ENCODE data around the gene GALNS. TPM values are rescaled to one million over a fixed set of nuclear protein-coding genes. Genes with fewer than 3 reads are reported as not detected.
A peak's percentile ranks its signal among the peaks of the same experiment; 100 is the strongest.
"Not testable (repeated sequence)": the region's sequence is repeated elsewhere in the genome, so short reads cannot be mapped to it uniquely, and the experiment has no call there.

GALNS gene, protein sequence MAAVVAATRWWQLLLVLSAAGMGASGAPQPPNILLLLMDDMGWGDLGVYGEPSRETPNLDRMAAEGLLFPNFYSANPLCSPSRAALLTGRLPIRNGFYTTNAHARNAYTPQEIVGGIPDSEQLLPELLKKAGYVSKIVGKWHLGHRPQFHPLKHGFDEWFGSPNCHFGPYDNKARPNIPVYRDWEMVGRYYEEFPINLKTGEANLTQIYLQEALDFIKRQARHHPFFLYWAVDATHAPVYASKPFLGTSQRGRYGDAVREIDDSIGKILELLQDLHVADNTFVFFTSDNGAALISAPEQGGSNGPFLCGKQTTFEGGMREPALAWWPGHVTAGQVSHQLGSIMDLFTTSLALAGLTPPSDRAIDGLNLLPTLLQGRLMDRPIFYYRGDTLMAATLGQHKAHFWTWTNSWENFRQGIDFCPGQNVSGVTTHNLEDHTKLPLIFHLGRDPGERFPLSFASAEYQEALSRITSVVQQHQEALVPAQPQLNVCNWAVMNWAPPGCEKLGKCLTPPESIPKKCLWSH
- polyA plus RNA-seq (ENCODE audit: insufficient read length in 4 of 4): 10 to 100 TPM; 21.3 to 23.4 (median 22.7) TPM

DNA sequence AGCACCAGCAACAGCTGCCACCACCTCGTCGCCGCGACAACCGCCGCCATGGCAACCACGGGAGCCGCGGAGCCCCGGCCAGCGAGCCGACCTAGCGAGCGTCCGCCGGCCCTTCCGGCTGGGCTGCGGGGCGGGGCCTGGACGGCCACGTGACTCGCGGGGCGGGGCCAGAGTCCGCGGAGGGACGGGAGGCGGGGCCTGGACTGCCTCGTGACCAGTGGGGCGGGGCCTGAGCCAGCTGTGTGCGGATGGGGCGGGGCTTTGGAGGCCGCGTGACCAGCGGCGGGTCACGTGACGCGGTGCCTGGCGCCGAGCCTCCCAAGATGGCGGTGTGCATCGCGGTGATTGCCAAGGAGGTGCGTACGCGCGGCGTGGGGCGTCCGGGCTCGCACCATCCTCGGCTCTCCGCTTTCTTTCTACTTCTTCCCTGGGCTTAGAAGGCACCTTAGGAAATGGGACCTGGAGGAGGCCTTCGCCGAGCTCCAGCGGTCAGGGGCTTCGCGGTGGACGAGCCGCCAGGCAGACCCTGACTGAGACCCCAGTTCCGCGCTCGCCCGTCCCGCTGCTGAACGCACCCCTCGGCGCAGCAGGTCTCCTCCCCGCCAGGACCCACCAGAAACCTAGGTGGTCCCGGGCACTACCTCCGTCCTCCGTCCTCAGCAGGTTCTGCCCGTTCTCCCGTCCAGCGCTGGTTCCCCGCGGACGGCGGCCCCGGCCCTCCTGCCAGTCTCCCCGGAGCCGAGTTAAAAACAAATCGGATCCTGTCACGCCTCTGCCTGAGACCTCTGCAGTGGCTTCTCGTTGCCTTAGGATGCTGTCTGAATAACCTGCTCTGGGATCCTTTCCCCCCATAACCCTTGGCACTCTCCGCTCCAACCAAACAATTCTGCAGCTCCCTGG, at the start of gene GALNS, which contains the start of gene TRAPPC2L:
GALNS (minus strand) TSS at position 120 of the 900 bp plus-strand sequence; CDS start at position 50, 70 bp downstream.
TRAPPC2L (plus strand) TSS at position 300 of the 900 bp plus-strand sequence; CDS start at position 324, 24 bp downstream.
- peak; percentile 89 to 95 (median 92) for DNase-seq (ENCODE audit: low read depth in 4 of 4, low spot score in 3 of 4)

DNA sequence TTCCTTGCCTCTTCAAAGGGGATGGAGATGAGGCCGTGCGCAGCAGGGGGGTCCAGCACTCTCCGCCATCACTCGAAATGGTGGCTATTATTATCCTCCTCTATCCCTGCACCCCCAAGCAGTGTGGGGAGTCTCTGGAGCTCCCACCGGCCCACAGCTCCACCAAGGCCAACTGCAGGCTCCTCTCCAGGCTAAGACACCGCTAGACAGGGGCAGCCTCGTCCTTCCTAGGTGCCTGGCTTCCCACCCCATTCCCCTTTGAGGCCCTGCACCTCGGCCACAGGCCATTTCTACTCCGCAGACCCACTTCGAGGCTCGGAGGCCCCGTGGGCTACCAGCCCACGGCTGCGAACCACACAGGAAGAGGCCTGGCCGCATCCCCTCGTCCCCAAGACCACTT, 49.3 kb upstream of the GALNS start:
- DNase-seq (ENCODE audit: low read depth in 4 of 4, low spot score in 3 of 4): no peak

DNA sequence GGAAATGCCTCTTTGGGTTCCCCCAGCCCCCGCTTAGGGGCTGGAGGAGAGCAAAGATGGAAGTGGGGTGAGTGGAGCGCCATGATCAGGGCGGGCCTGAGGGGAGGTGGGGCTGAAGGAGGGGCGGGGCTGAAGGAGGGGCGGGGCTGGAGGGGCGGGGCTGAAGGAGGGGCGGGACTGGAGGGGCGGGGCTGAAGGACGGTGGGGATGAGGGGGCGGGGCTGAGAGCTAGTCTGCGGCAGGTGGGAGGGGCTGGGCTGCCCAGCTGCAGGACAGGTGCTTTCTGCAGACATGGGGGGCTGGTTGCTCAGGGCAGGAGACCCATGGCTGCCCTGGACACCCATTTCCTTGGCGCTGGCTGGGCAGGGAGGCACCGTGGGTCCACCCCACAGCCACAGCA, 48.8 kb upstream of the GALNS start:
- no peak for DNase-seq (ENCODE audit: low read depth in 4 of 4, low spot score in 3 of 4)

DNA sequence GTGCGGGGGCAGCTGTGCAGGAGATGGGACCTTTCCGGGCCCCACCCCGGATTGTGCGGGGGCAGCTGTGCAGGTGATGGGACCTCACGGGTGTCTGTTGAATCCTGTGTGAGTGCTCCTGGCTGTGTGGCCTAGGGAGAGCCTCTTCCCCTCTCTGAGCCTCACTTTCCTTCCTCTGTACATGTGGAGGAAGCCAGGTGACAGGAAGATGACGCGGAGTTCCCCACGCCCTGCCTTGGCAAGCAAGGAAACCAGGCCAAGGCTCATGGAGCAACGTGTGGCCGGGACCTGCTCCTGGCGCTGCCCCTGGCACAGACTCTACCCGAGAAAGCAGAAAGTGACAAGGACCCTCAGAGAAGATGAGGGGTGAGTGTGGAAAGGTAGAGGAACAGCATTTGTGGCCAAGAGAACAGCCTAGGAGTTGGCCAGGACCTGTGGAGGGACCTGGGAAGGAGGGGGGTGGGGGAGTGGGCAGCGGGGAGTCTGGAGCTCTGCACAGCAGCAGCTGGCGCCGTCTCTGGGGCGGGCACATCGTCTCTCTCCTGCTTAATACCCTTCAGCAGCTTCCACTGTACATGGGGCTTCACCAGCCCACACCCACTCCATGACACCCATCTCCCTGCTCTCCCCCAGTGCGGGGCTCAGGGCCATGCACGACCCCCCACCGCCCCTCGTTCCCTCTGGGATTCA, 48.1 kb upstream of the GALNS start:
- DNase-seq (ENCODE audit: low read depth in 4 of 4, low spot score in 3 of 4): no peak

DNA sequence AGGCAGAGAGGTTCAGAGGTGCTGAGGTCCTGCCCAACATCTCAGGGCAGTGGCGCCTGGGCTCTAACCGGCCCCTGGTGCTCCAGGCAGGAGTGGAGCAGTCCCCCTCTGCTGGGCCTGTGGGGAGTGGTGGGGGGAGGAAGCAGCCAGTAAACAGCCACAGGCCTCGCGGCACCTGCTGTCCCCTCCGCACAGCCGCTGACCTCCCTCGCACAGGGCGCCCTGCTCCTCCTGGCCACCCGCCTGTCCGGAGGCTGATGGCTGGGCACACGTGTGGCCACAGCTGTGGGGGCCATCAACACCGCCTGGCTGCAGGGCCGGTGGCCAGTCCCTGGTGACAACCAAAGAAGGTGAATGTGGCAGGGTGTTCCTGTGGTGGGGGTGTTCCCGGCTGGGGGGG, 46.5 kb upstream of the GALNS start:
- DNase-seq (ENCODE audit: low read depth in 4 of 4, low spot score in 3 of 4): no peak

DNA sequence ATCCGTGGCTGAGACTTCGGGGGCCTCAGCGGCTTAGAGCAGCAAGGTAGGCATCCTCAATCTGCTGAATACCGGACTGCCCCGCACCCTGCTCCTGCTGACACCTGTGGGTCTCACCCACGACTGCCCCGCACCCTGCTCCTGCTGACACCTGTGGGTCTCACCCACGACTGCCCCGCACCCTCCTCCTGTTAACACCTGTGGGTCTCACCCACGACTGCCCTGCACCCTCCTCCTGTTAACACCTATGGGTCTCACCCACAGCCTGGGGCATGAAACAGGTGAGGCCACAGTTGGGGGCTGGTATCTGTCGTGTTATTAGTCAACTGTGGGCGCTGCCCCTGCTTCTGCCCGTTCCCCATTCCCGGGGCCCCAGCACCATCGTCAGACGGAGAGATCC, 46.0 kb upstream of the GALNS start:
- DNase-seq (ENCODE audit: low read depth in 4 of 4, low spot score in 3 of 4): no peak

DNA sequence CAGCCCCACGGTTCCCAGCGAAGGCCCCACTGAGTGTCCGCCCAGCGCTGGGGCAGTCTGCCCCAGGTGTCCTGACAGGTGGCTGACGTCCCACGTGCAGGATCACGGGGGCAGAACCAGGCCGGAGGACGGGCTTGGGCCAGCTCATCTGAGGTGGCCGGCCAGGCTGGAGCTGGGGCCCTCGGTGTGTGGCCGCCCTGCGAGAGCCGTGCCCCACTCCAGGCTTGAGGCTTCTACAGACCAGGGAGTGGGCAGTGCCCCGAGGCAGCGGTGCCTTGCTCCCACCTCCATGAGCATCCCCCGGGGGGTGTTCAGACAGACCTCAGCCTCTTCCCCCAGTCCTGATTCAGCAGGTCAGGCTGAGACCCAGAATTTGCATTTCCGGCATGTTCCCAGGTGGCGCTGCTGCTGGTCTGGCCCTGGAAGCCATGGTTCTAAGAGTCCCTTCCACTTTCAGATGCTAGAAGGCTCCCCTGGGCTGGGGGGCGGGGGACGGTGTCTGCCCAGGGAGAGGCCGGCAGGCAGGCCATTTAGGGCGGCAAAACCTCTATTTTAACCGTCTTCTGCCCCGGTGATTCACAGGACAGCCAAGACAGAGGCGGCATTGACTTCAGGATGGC, 45.1 kb upstream of the GALNS start:
- DNase-seq (ENCODE audit: low read depth in 4 of 4, low spot score in 3 of 4): no peak

DNA sequence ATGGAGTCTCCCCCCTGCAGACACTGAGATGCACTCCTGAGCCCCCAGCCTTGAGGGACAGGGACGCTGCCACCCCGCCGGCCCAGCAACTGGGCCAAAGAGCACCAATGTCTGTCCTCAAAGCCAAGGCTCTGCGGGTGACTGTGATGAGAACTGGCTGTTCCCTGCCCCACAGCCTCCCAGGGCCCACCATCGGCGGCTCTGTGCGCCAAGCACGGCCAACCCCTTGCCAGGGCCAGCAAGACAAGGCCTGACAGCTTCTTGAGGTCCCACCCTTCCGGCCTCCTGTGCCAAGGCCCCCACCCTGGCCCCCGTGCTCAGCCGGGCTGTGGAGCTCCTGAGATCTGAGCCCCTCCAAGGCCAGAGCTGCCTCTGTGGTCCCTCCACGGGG, 43.9 kb upstream of the GALNS start:
- DNase-seq (ENCODE audit: low read depth in 4 of 4, low spot score in 3 of 4): no peak

DNA sequence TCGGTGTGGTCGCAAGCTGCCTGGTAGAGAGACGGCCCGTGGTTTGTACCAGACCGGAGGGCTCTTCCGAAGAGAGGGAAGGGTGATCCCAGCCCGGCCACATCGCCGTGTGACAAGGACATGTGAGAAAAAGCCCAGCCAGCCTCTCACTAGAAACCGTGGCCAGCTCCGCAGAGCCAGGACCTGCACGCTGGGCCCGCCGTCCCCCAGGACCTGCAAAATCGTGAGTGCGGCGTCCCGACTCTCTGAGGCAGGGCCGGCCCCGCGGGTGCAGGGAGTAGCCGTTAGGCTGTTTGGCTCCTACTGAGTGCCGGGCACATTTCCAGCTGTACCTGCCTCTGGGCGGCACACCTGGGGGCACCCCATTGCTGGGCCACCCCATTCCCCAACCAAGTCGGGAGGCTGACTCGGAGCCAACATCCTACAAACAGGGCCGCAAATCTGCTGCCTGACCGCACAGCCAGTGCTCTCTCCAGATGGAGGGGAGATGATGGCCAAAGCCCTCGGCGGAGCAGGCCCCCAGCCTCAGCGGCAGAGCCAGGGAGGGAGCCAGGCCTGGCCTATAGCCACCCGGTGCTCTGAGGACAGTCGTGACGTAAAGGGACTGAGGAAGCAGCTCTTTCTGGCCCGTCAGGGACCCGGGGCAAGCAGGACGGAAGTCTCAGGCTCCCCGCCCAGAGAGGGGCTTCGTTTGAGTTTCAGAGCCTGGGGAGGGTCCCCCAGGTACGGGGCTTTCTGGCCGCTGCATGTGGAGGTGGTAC, 43.3 kb upstream of the GALNS start:
- no peak for DNase-seq (ENCODE audit: low read depth in 4 of 4, low spot score in 3 of 4)

DNA sequence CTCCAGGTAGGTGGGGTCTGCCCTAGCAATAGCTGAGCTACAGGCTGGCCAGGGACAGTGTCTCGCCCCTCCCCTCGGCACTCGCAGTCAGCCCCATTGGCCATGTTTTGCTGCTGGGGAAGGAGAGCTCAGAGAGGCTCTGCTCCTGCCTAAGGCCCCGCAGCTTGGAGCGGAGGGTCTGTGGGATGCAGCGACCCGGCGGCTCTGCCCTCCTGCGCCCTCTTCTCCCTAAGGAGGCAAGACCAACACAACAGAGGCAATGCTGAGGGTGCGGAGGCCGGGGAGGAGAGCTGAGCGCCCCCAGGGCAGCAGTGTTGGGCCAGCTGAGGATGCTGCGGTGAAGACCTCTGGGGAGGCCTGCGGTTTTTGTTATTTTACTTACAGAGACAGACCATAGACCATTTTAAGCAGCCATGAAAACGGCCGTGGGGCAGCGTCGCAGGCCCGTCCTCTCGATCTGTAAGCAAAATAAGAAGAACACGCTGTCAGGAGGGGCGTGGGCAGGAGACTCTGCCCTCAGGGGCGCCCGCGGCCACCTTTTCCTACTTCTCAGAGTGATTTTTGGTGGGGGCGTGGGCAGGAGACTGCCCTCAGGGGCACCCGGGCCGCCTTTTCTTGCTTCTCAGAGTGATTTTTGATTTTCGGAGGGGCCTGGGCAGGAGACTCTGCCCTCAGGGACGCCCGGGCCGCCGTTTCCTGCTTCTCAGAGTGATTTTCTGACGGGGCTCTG, 41.1 kb upstream of the GALNS start:
- no peak for DNase-seq (ENCODE audit: low read depth in 4 of 4, low spot score in 3 of 4)

DNA sequence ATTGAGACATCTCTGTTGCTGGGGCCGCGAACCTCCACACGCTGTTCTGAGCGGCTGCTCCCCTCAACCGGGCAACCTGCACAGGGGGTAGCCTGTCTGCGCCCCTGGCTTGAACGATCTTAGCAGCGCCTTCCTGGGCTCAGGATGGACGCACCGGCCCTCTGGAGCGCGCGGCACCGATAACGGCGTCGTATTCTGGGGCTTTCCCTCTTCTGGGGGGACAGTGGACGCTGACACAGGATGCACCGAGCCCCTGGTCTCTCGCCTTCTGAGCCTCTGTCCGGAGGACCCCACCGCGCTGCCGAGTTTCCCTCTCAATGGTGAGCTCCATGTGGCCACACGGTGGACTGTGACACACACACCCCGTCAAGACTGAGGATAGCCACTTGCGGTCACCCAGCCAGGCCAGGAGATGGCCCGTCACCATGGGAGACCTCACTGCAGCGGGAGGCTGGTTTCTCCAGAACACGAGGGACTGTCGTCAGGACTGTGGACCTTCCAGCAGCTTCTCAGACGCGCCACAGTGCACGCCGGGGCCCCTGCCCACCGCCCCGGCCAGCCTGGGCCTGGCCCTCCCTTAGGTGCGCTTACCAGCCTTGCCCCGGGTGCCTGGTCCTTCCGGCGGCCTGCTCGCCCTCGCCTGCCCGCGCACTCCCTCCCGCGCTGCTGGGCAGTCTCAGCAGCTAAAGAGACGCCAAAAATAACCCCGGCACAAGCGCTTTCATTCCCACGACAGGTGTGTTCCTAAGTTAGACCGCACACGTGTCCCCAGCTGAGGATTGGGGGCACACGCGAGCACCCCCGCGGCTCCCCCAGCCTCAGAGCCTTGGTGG, 39.7 kb upstream of the GALNS start:
- DNase-seq (ENCODE audit: low read depth in 4 of 4, low spot score in 3 of 4): no peak

DNA sequence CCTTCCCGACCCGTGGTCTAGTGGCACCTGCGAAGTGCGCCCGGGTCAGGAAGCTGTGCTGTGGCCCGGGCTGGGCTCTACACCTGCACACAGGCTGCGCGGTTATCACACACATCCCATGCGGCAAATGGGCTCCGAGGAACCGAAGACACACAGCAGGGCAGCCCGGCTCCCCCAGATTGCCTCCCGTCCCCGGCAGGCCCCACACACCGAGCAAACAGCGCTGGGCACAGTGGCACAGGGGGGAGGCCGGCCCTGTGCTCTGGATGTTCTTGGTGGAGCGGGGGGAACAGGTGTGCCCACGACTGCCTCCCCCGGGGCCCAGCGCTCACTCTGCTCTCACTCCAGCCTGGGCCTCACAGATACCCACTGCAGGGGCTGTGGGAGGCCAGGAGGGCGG, 38.6 kb upstream of the GALNS start:
- DNase-seq (ENCODE audit: low read depth in 4 of 4, low spot score in 3 of 4): no peak

DNA sequence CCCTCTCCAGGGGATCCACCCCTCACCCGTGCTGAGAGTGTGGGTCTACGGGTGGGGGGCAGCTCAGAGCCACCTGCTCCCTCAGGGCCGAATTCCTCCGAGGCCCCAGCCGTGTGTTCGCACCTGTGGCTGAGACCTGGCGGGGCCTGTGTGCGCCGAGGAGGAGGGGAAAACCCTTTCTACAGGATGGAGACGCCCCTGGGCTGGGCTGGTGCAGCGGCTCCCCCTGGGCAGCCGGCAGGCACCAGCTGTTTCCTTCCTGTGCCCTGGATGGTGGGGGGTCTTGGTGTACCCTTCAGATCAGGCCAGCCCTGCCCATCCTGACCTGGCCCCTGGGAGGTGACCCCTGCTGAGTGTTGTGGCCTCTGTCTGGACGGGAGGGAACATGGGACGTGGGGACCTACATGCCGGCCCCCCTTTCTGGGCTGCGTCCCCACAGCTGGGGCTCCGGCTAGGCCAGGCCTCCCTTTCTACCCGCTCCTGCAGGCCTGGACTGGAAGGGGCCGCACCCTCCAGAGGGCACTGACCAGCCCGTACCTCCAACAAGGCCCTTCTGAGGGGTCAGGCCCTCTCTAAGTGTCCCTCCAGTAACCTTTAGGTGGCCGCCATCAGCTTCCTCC, 38.0 kb upstream of the GALNS start:
- DNase-seq (ENCODE audit: low read depth in 4 of 4, low spot score in 3 of 4): no peak

DNA sequence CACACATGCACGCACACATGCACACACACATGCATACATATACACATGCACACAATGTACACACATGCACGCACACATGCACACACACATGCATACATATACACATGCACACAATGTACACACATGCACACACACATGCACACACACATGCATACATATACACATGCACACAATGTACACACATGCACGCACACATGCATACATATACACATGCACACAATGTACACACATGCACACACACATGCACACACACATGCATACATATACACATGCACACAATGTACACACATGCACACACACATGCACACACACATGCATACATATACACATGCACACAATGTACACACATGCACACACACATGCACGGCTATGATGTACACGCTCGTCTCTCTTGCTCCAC, 37.5 kb upstream of the GALNS start:
- DNase-seq (ENCODE audit: low read depth in 4 of 4, low spot score in 3 of 4): not testable (repeated sequence)

DNA sequence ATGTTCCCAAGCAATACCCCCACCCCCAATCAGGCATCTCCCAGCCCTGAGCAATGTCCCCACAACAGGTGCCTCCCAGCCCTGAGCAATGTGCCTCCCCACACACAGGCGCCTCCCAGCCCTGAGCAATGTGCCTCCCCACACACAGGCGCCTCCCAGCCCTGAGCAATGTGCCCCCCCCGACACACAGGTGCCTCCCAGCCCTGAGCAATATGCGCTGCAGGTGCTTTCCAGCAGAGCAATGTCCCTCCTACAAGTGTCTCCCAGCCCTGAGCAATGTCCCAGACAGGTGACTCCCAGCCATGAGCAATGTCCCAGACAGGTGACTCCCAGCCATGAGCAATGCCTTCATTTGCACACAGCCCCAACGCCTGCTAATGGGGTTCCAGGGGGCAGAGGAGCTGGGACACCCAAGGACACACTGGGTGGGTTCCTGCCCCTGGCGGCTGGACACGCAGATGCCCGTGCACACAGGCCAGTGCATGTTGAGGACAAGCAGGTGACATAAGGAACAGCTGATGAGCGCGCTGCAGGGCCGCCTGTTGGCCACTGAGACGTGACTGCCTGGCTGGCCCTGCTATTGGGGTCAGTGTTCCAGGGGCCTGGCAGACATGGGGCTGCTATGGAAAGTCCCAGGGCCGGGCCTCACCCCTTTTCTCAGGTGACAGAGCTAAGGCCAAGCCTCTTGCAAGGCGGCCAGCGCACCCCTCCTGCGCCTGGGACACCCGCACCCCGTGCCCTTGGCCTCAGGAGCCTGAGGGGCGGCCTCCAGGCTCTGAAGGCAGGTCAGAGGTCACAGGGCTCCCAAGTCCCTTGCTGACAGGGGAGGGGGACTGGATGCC, 36.6 kb upstream of the GALNS start:
- no peak for DNase-seq (ENCODE audit: low read depth in 4 of 4, low spot score in 3 of 4)

DNA sequence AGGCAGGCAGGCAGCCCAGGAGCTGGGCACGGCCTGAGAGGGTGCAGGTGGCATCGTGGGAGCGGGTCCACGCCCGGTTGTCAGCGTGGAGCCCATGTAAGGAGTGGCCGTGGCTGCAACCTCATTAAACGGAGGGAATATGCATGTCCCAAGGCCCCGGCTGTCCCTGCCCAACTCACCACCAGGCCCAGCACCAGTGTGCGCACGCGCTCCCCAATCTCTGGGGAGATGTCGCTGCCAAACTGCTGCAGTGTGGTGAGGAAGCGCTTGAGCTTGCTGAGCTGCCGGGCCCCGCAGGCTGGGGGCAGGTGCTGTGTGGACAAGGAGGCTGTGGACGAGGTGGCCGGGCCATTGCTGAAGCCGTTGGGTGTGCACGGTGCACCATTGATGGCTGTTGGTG, 35.3 kb upstream of the GALNS start:
- no peak for DNase-seq (ENCODE audit: low read depth in 4 of 4, low spot score in 3 of 4)

DNA sequence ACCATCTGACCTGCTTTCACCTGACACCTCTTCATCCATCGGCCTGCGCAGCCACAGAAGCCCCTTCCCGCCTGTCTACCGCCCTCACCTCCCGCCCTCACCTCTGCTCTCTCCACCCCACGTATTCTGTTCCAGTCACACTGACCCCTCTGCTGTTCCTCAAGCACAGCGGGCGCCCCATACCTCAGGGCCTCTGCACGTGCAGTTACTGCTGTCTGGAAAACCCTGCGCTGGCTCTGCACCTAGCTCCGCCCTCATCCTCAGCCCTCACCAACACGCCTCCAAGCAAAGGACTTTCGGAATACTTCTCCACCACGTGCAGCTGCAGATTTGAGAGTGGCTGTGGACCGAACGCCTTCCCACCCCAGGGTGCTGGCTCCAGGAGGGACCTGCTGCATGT, 34.3 kb upstream of the GALNS start:
- DNase-seq (ENCODE audit: low read depth in 4 of 4, low spot score in 3 of 4): no peak
